ENCODE data around the gene KL. TPM values are rescaled to one million over a fixed set of nuclear protein-coding genes. Genes with fewer than 3 reads are reported as not detected.

KL gene
- total and polyA plus RNA-seq, 10 of the 15 experiments (the other 5 are each of a cell fraction or from before 2014, with no cell fraction given): 0.08 to 2.1 (median 1.4) TPM

- TF ChIP-seq CEBPZ (IDR thresholded peaks at IDR 0.05; ENCODE audit: low read depth, low read length) (no peak), SP1 (IDR thresholded peaks at IDR 0.05; ENCODE audit: low read depth, low read length) (no peak), NFXL1 (IDR thresholded peaks at IDR 0.05; ENCODE audit: borderline replicate concordance) (no peak), SMAD5 (IDR thresholded peaks at IDR 0.05; ENCODE audit: low read depth) (no peak)
Observed at GRCh38 chr13:33022986-33023385, 6.8 kb downstream of the KL start (continued).

GRCh38 chr13:33025220-33025744 is 9.1 kb downstream of the KL start:
- intact Hi-C loops (cut with micrococcal nuclease; ENCODE audit: unreplicated experiment) (no loop called here), in situ Hi-C loops (cut with MboI) (no loop called here)
- H3K27me3 ChIP-seq (replicated peaks in 1 of 2; ENCODE audit: control insufficient read depth in 2 of 2, insufficient read depth in 2 of 2, low read length in 1 of 2): no peaks in the 10 kb centered on the region
- H3K4me2 ChIP-seq (ENCODE audit: control insufficient read depth, insufficient read depth): no peak overlapping the region
- CTCF ChIA-PET: interaction anchor here (0.8 kb wide), 1 partner anchor 32 kb away, joined by 3 read pairs; no protein-coding TSS in a partner anchor
- ATAC-seq (no peak), DNase-seq (ENCODE audit: low read depth, low spot score) (no peak), FAIRE-seq (no peak)
- no peak overlapping the region for H3K4me3 ChIP-seq
- no peak overlapping the region for H2AFZ ChIP-seq (ENCODE audit: control insufficient read depth, low read depth, low read length)
- POLR2A ChIA-PET: no interaction called here
- no peaks in the 10 kb centered on the region for H4K20me1 ChIP-seq (ENCODE audit: control insufficient read depth, insufficient read depth)
- TF ChIP-seq ZBTB40 (IDR thresholded peaks at IDR 0.05; ENCODE audit: borderline replicate concordance) (peak; percentile 77), STAT3 (IDR thresholded peaks at IDR 0.05; ENCODE audit: low read depth, low read length) (no peak), TCF3 (IDR thresholded peaks at IDR 0.05; ENCODE audit: borderline replicate concordance, insufficient read depth, low read depth, low read length) (no peak)
- WGBS (ENCODE audit: insufficient coverage, insufficient replicate concordance, low lambda C conversion rate, missing lambda C conversion rate): 79% methylated on average over 4 of the region's 4 CpGs
- no peak overlapping the region for H3K27ac ChIP-seq (ENCODE audit: control insufficient read depth, insufficient read depth)
- no peaks in the 10 kb centered on the region for H3K36me3 ChIP-seq (ENCODE audit: control insufficient read depth in 2 of 2, insufficient read depth in 2 of 2, low read length in 1 of 2)
- SMC1A ChIA-PET (ENCODE audit: uncharacterized antibody, unreplicated experiment): no interaction called here
- H3K9ac ChIP-seq (ENCODE audit: control insufficient read depth, insufficient read depth, low read length): no peak overlapping the region
- no peaks in the 10 kb centered on the region; the same call in 2 of the 3 replicates for H3K9me3 ChIP-seq (replicated peaks; ENCODE audit: control insufficient read depth, insufficient read depth, low read length)
- no peaks in the 10 kb centered on the region for H3K4me1 ChIP-seq (ENCODE audit: control insufficient read depth, insufficient read depth, low read length)
- RAD21 ChIA-PET (ENCODE audit: unreplicated experiment): no interaction called here
- no TSS peak for BruUV-seq (replicated peaks)
- H3K79me2 ChIP-seq (ENCODE audit: control insufficient read depth, insufficient read depth, low read length): no peaks in the 10 kb centered on the region

All from GM12878 (cell line).